Lung (tissue), 12 donors: ENCODE measurements around the gene CEP350. TPM values are rescaled to one million over a fixed set of nuclear protein-coding genes. Genes with fewer than 3 reads are reported as not detected.

Experiments used
- ATAC-seq: fragments of 200-7000 bp; cut with Tn5 transposase; one replicate; pipeline ENCODE4 v1.9.1; 2020; ENCODE audit warnings: moderate number of reproducible peaks; ENCODE audit not compliant: insufficient read depth, low FRiP score
- DNase-seq, 3 donors: peaks; one replicate each; pipeline ENCODE4 v3.0.0-alpha.2; 2013 to 2017
- H3K27ac ChIP-seq, 2 donors: one replicate each; pipeline ENCODE4 v1.5.1; 2013; ENCODE audit warnings: mild to moderate bottlenecking in 2 of 2, moderate library complexity in 2 of 2, control low read depth in 1 of 2, inconsistent platforms in 1 of 2, low read depth in 1 of 2, low read length in 1 of 2
- H3K27me3 ChIP-seq, 3 donors: one replicate each; pipeline ENCODE4 v1.5.1; 2013; ENCODE audit warnings: low read length in 2 of 3; ENCODE audit not compliant: control insufficient read depth in 3 of 3, insufficient read depth in 3 of 3
- H3K36me3 ChIP-seq, 4 donors: one replicate each; pipeline ENCODE4 v1.5.1; 2013; ENCODE audit warnings: low read length in 4 of 4, mild to moderate bottlenecking in 1 of 4, moderate library complexity in 1 of 4; ENCODE audit not compliant: control insufficient read depth in 4 of 4, insufficient read depth in 4 of 4
- H3K4me1 ChIP-seq, 5 donors: one replicate each; pipeline ENCODE4 v1.5.1; 2013; ENCODE audit warnings: low read length in 5 of 5, mild to moderate bottlenecking in 2 of 5, moderate library complexity in 1 of 5; ENCODE audit not compliant: control insufficient read depth in 5 of 5, insufficient read depth in 5 of 5
- H3K4me3 ChIP-seq: one replicate; pipeline ENCODE4 v1.5.1; 2013; ENCODE audit warnings: mild to moderate bottlenecking, control low read depth, moderate library complexity
- H3K9ac ChIP-seq, 2 donors: one replicate each; pipeline ENCODE4 v1.5.1; 2013; ENCODE audit warnings: low read length in 2 of 2, control low read depth in 1 of 2; ENCODE audit not compliant: insufficient read depth in 1 of 2
- H3K9me3 ChIP-seq, 4 donors: one replicate each; pipeline ENCODE4 v1.5.1; 2013; ENCODE audit warnings: low read length in 3 of 4, mild to moderate bottlenecking in 1 of 4, moderate library complexity in 1 of 4; ENCODE audit not compliant: control insufficient read depth in 4 of 4, insufficient read depth in 3 of 4
- CTCF ChIP-seq: IDR thresholded peaks from 2 replicates; pipeline ENCODE4 v1.5.1; 2012; ENCODE audit warnings: mild to moderate bottlenecking; ENCODE audit errors: control extremely low read depth, extremely low read depth
- WGBS, 2 donors: extraction: QIAGEN DNeasy Blood & Tissue Kit; methylation state at CpG; one replicate each; pipeline ENCODE4 v1.1.7; 2013; 5-methylcytosine and 5-hydroxymethylcytosine counted together
- polyA plus RNA-seq, 2 donors: library from polyadenylated mRNA; stranded (reverse); fragments of 200-250 nt; gene quantifications; one replicate each; pipeline ENCODE4 v1.2.1, GENCODE V29; 2013
- total RNA-seq, 2 donors: library from RNA; depleted of rRNA in 1 of 2; stranded (reverse); fragments of >200 nt in 1 of 2; gene quantifications; one replicate each; pipeline ENCODE4 v1.2.1, GENCODE V29; 2014 to 2021
- donor health status: control.
- donor health status: control.
- donor health status: Bipolar disorder and iron deficiency.
- donor health status: healthy.
- donor health status: DM: yes; HTN: yes; CAD: no.

The CEP350 gene
- total and polyA plus RNA-seq, 4 donors: 4.3 to 89.8 (median 23.0) TPM

GRCh38 chr1:180145446-180145845 is 190.8 kb downstream of the CEP350 start:
- 88 to 96% methylated on average over 3 of the region's 3 CpGs for WGBS, 2 donors

GRCh38 chr1:180150982-180151381 is 196.4 kb downstream of the CEP350 start:
- DNase-seq (peak in 2 of 3 donors; percentile 27 to 50), ATAC-seq (no peak)
- Histone ChIP-seq H3K27ac (no peak overlapping the region), H3K9ac (no peak overlapping the region), H3K27me3 (no peaks in the 10 kb centered on the region), H3K36me3 (no peaks in the 10 kb centered on the region), H3K4me3 (no peak overlapping the region), H3K4me1 (peaks cover 0 to 18% (median 7%) of the 10 kb centered on the region in 5 donors), H3K9me3 (no peaks in the 10 kb centered on the region)
- WGBS, 2 donors: 28 to 53% methylated on average over 1 of the region's 1 CpG
- no peak for TF ChIP-seq CTCF

More at GRCh38 chr1:180145446-180145845, 190.8 kb downstream of the CEP350 start:
- no peak for TF ChIP-seq CTCF
- H3K9me3 ChIP-seq: no peaks in the 10 kb centered on the region
- no peak overlapping the region for H3K9ac ChIP-seq
- no peaks in the 10 kb centered on the region for H3K4me1 ChIP-seq
- H3K4me3 ChIP-seq: no peak overlapping the region
- H3K36me3 ChIP-seq: no peaks in the 10 kb centered on the region
- ATAC-seq (no peak), DNase-seq (no peak)
- no peak overlapping the region for H3K27ac ChIP-seq
- H3K27me3 ChIP-seq: no peaks in the 10 kb centered on the region

GRCh38 chr1:180151508-180151907 is 196.9 kb downstream of the CEP350 start:
- Histone ChIP-seq H3K27me3 (no peaks in the 10 kb centered on the region), H3K4me3 (no peak overlapping the region), H3K9ac (no peak overlapping the region), H3K27ac (no peak overlapping the region), H3K4me1 (peaks cover 0 to 23% (median 11%) of the 10 kb centered on the region in 5 donors), H3K9me3 (no peaks in the 10 kb centered on the region), H3K36me3 (no peaks in the 10 kb centered on the region)
- TF ChIP-seq CTCF: no peak
- ATAC-seq: no peak
- DNase-seq: peak in 2 of 3 donors; percentile 29 to 53
- WGBS, 2 donors: 55 to 74% methylated on average over 3 of the region's 3 CpGs

- H3K36me3 ChIP-seq: no peaks in the 10 kb centered on the region
- no peak for TF ChIP-seq CTCF
- 84 to 98% methylated on average over 6 of the region's 6 CpGs for WGBS, 2 donors
- H3K27ac ChIP-seq: no peak overlapping the region
- no peaks in the 10 kb centered on the region for H3K27me3 ChIP-seq
- H3K4me3 ChIP-seq: no peak overlapping the region
- peaks cover 2 to 34% (median 15%) of the 10 kb centered on the region in 5 donors for H3K4me1 ChIP-seq
- no peak overlapping the region for H3K9ac ChIP-seq
- no peaks in the 10 kb centered on the region for H3K9me3 ChIP-seq
- DNase-seq: no peak
- ATAC-seq: no peak
Observed at GRCh38 chr1:180152588-180152987, 198.0 kb downstream of the CEP350 start.
